Testis (tissue), 3 donors: ENCODE results near the gene GFOD1. TPM values are rescaled to one million over a fixed set of nuclear protein-coding genes. Genes with fewer than 3 reads are reported as not detected.
A peak's percentile ranks its signal among the peaks of the same experiment; 100 is the strongest.

Experiments used
- DNase-seq: peaks from one replicate; pipeline ENCODE4 v3.0.0-alpha.2; 2019
- H3K27ac ChIP-seq, 2 donors: fragments of 200-600 bp; sonication (generic); one replicate each; pipeline ENCODE4 v1.5.1; 2019
- H3K27me3 ChIP-seq: fragments of 200-600 bp; sonication (generic); one replicate; pipeline ENCODE4 v1.5.1; 2019
- H3K36me3 ChIP-seq: fragments of 200-600 bp; sonication (generic); one replicate; pipeline ENCODE4 v1.5.1; 2017; ENCODE audit warnings: low read depth; ENCODE audit errors: missing control alignments
- H3K4me1 ChIP-seq: fragments of 200-600 bp; sonication (generic); one replicate; pipeline ENCODE4 v1.5.1; 2019
- H3K4me3 ChIP-seq, 2 donors: fragments of 200-600 bp; sonication (generic); one replicate each; pipeline ENCODE4 v1.5.1; 2017 to 2019
- H3K9me3 ChIP-seq: fragments of 200-600 bp; sonication (generic); one replicate; pipeline ENCODE4 v1.5.1; 2017
- CTCF ChIP-seq, 3 experiments: fragments of 450-650 bp in 2 of 3; fragments of 200-600 bp in 1 of 3; sonication (generic) in 1 of 3; IDR thresholded peaks; one replicate each; pipeline ENCODE4 v1.5.1; 2016 to 2019; ENCODE audit warnings: antibody characterized with exemption in 3 of 3, mild to moderate bottlenecking in 2 of 3, moderate library complexity in 1 of 3
- POLR2A ChIP-seq: fragments of 450-650 bp; IDR thresholded peaks from one replicate; pipeline ENCODE4 v1.6.1; 2017; ENCODE audit warnings: antibody characterized with exemption, mild to moderate bottlenecking, moderate library complexity
- WGBS, 2 donors: methylation state at CpG; one replicate each; pipeline ENCODE4 v1.1.5; 2018; 5-methylcytosine and 5-hydroxymethylcytosine counted together
- intact Hi-C: fragments of 100-400 bp; cut with DNase I; formaldehyde crosslinking; loops from one replicate; pipeline ENCODE4 v1.15.1; 2023; ENCODE audit warnings: low total_unique reads
- polyA plus RNA-seq: library from polyadenylated mRNA; stranded (reverse); fragments of 350-450 nt; fragmentation: Illumina TruSeq; extraction: RNeasy Lipid Tissue Mini Kit (QIAGEN cat#74804); gene quantifications from one replicate; pipeline ENCODE4 v1.2.3, GENCODE V29; 2014; ENCODE audit warnings: low read depth, low replicate concordance; ENCODE audit not compliant: insufficient read depth
- total RNA-seq, 2 donors: library from RNA; depleted of rRNA; stranded (reverse); fragments of >200 nt; gene quantifications; one replicate each; pipeline ENCODE4 v1.2.3, GENCODE V29; 2016

The GFOD1 gene
- total and polyA plus RNA-seq, 3 donors from 2014 or later, result 2.5 to 5.4 (median 5.0) TPM

- intact Hi-C loops, result no loop called here
- no peak for TF ChIP-seq CTCF (IDR thresholded peaks at IDR 0.05)
- no peak for TF ChIP-seq POLR2A
- Histone ChIP-seq H3K4me1 (no peaks in the 10 kb centered on the region), H3K4me3 (no peak overlapping the region), H3K27ac (no peak overlapping the region), H3K36me3 (no peaks in the 10 kb centered on the region), H3K9me3 (no peaks in the 10 kb centered on the region), H3K27me3 (no peaks in the 10 kb centered on the region)
- WGBS, 2 donors, result 90 to 93% methylated on average over 5 of the region's 5 CpGs
- DNase-seq, result no peak
Measured at GRCh38 chr6:13346245-13346644, 141.2 kb downstream of the GFOD1 start.

- intact Hi-C loops, result no loop called here
- 74 to 90% methylated on average over 5 of the region's 5 CpGs for WGBS, 2 donors
- no peaks in the 10 kb centered on the region for H3K4me1 ChIP-seq
- no peak for DNase-seq
- no peak overlapping the region for H3K4me3 ChIP-seq
- no peak overlapping the region for H3K27ac ChIP-seq
- no peaks in the 10 kb centered on the region for H3K27me3 ChIP-seq
- TF ChIP-seq CTCF (IDR thresholded peaks at IDR 0.05) (no peak), POLR2A (no peak)
- no peaks in the 10 kb centered on the region for H3K36me3 ChIP-seq
- no peaks in the 10 kb centered on the region for H3K9me3 ChIP-seq
Measured at GRCh38 chr6:13342414-13343019, 144.9 kb downstream of the GFOD1 start.

- H3K27ac ChIP-seq, result no peak overlapping the region
- no peaks in the 10 kb centered on the region for H3K36me3 ChIP-seq
- H3K4me3 ChIP-seq, result no peak overlapping the region
- WGBS, 2 donors, result 80 to 87% methylated on average over 8 of the region's 8 CpGs
- no peak for DNase-seq
- H3K4me1 ChIP-seq, result no peaks in the 10 kb centered on the region
- H3K27me3 ChIP-seq, result no peaks in the 10 kb centered on the region
- intact Hi-C loops, result loop anchor here (10.0 kb wide), 1 partner anchor 205 kb away; no protein-coding TSS in a partner anchor
- H3K9me3 ChIP-seq, result no peaks in the 10 kb centered on the region
- no peak for TF ChIP-seq POLR2A
- TF ChIP-seq CTCF (IDR thresholded peaks at IDR 0.05), result no peak
Measured at GRCh38 chr6:13339863-13340630, 147.4 kb downstream of the GFOD1 start.

GRCh38 chr6:13338038-13338437 is 149.4 kb downstream of the GFOD1 start:
- Histone ChIP-seq H3K27ac (no peak overlapping the region), H3K4me1 (no peaks in the 10 kb centered on the region), H3K27me3 (no peaks in the 10 kb centered on the region), H3K9me3 (no peaks in the 10 kb centered on the region), H3K36me3 (no peaks in the 10 kb centered on the region), H3K4me3 (no peak overlapping the region)
- intact Hi-C loops, result loop anchor here (10.0 kb wide), 1 partner anchor 207 kb away; no protein-coding TSS in a partner anchor
- no peak for TF ChIP-seq POLR2A
- 88% methylated on average over 5 of the region's 5 CpGs for WGBS, 2 donors
- no peak for DNase-seq

- DNase-seq, result peak; percentile 93
- intact Hi-C loops, result loop anchor here (10.0 kb wide), 1 partner anchor 208 kb away; no protein-coding TSS in a partner anchor
- Histone ChIP-seq H3K4me1 (no peaks in the 10 kb centered on the region), H3K4me3 (no peak overlapping the region), H3K27ac (no peak overlapping the region), H3K9me3 (no peaks in the 10 kb centered on the region), H3K27me3 (no peaks in the 10 kb centered on the region), H3K36me3 (no peaks in the 10 kb centered on the region)
- WGBS, 2 donors, result 32 to 34% methylated on average over 11 of the region's 11 CpGs
- peak; percentile 89 to 94 (median 93) for TF ChIP-seq CTCF (IDR thresholded peaks at IDR 0.05)
- no peak for TF ChIP-seq POLR2A
Measured at GRCh38 chr6:13336553-13336952, 150.8 kb downstream of the GFOD1 start.
